Measurements from ENCODE around the gene RPS6KB2.
"Not testable (repeated sequence)": the region's sequence is repeated elsewhere in the genome, so short reads cannot be mapped to it uniquely, and the experiment has no call there.

The RPS6KB2 gene

DNA sequence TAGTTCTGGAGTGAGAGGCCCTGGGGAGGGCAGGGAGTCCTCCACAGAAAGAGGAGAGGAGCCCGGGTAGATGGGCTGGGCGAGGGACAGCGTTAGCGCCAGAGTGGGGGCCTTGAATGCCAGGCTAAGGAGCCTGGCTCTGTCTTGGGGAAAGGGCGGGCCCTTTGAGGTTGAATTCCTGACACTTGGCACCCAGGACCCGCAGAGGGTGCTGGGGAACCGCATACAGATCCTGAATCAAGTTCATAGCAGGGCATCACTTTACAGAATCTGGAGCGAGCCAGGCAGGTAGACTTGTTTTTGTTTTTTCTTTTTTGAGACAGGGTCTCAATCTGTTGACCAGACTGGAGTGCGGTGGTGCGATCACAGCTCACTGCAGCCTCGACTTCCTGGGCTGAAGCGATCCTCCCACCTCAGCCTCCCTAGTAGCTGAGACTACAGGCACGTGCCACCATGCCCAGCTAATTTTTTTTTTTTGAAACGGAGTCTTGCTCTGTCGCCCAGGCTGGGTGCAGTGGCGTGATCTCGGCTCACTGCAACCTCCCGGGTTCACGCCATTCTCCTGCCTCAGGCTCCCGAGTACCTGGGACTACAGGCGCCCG lies 6.8 kb upstream of the RPS6KB2 start:
- H3K36me3 Mint-ChIP-seq (ENCODE audit: low read depth): no peaks in the 10 kb centered on the region
- intact Hi-C loops (cut with micrococcal nuclease): loop anchor here (2.0 kb wide), 1 partner anchor 19 kb away; no protein-coding TSS in a partner anchor
- H3K4me1 Mint-ChIP-seq (ENCODE audit: low read depth): peaks cover 57% of the 10 kb centered on the region
- H3K4me3 Mint-ChIP-seq: peak overlapping the region; percentile 76
- H3K9me3 Mint-ChIP-seq: no peaks in the 10 kb centered on the region
- H3K27ac Mint-ChIP-seq: peak overlapping the region; percentile 51
- H3K27me3 Mint-ChIP-seq: peaks cover 44% of the 10 kb centered on the region

DNA sequence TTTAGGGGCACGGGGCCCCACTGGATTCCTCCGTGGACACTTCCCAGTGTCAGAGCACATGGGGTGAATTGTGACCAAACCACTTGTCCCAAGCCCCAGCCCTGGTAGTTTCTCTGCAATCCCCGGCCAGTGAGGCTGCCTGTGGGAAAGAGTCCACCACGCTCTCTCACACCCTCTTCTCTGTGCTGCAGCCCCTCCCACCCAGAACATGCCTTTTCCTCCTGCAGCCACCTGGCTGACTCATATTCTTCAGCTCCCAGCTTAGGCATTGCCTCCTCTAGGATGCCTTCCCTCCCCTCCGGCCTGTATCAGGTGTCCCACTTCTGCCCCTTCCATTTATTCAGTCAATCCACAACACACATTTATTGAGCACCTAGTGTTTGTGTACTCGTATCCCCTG lies 5.4 kb upstream of the RPS6KB2 start:
- Mint-ChIP-seq H3K27me3 (peaks cover 31% of the 10 kb centered on the region), H3K27ac (peak overlapping the region; percentile 40), H3K4me1 (ENCODE audit: low read depth) (peaks cover 52% of the 10 kb centered on the region), H3K9me3 (no peaks in the 10 kb centered on the region), H3K4me3 (no peak overlapping the region), H3K36me3 (ENCODE audit: low read depth) (peaks cover 1% of the 10 kb centered on the region)
- intact Hi-C loops (cut with micrococcal nuclease): no loop called here

DNA sequence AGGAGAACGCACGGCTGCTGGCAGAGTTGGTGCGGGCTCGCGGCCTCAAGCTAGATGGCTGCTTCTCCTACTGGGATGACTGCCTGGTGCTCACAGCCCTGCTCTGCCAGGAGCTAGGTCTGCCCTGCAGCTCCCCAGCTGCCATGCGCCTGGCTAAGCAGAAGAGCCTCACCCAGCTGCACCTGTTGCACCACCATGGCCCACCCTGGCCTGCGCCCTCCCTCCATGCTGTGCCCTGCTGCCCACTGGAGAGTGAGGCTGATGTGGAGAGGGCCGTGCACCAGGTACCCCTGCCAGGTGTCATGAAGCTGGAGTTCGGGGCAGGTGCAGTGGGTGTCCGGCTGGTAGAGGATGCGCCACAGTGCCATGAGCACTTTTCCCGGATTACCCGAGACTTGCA lies 4.8 kb upstream of the RPS6KB2 start:
- Mint-ChIP-seq H3K27ac (peak overlapping the region; percentile 40), H3K36me3 (ENCODE audit: low read depth) (peaks cover 7% of the 10 kb centered on the region), H3K4me1 (ENCODE audit: low read depth) (peaks cover 46% of the 10 kb centered on the region), H3K4me3 (no peak overlapping the region), H3K9me3 (no peaks in the 10 kb centered on the region), H3K27me3 (peaks cover 25% of the 10 kb centered on the region)
- intact Hi-C loops (cut with micrococcal nuclease): no loop called here

DNA sequence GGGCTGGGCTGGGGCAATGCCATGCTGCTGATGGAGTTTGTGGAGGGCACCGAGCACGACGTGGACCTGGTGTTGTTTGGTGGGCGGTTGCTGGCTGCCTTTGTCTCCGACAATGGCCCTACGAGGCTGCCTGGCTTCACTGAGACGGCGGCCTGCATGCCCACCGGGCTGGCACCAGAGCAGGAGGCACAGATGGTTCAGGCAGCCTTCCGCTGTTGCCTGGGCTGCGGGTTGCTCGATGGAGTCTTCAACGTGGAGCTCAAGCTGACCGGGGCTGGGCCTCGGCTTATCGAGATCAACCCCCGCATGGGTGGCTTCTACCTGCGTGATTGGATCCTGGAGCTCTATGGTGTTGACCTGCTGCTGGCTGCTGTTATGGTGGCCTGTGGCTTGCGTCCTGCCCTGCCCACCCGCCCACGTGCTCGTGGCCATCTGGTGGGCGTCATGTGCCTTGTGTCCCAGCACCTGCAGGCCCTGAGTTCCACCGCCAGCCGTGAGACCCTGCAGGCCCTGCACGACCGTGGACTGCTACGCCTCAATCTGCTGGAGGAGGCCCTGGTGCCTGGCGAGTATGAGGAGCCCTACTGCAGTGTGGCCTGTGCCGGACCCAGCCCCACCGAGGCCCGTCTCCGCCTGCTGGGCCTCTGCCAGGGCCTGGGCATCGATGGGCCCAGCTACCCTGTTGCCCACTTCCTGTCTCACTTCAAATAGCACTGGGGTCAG lies 4.2 kb upstream of the RPS6KB2 start:
- H3K27ac Mint-ChIP-seq: no peak overlapping the region
- no peak overlapping the region for H3K4me3 Mint-ChIP-seq
- peaks cover 45% of the 10 kb centered on the region for H3K4me1 Mint-ChIP-seq (ENCODE audit: low read depth)
- no peaks in the 10 kb centered on the region for H3K9me3 Mint-ChIP-seq
- intact Hi-C loops (cut with micrococcal nuclease): no loop called here
- H3K36me3 Mint-ChIP-seq (ENCODE audit: low read depth): peaks cover 13% of the 10 kb centered on the region
- peaks cover 19% of the 10 kb centered on the region for H3K27me3 Mint-ChIP-seq

DNA sequence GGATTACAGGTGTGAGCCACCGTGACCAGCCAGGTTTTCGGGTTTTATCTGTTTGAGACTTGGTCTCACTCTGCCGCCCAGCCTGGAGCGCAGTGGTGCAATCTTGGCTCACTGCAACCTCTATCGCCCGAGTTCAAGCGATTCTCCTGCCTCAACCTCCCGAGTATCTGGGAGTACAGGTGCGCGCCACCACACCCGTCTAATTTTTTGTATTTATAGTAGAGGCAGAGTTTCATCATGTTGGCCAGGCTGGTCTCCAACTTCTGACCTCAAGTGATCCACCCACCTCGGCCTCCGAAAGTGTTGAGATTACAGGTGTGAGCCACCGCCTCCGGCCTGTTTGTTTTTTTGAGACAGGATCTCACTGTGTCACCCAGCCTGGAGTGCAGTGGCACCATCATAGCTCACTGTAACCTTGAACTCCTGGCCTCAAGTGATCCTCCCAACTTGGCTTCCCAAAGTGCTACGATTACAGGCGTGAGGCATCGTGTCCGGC lies 882 bp upstream of the RPS6KB2 start:
- peak overlapping the region; percentile 97 for H3K4me3 Mint-ChIP-seq
- intact Hi-C loops (cut with micrococcal nuclease): loop anchor here (5.0 kb wide), 2 partner anchors 35 to 40 kb away; partner anchors contain the start of genes RAD9A and TMEM134
- peaks cover 43% of the 10 kb centered on the region for H3K36me3 Mint-ChIP-seq (ENCODE audit: low read depth)
- not testable (repeated sequence) for H3K9me3 Mint-ChIP-seq, H3K27me3 Mint-ChIP-seq
- peaks cover 35% of the 10 kb centered on the region for H3K4me1 Mint-ChIP-seq (ENCODE audit: low read depth)
- H3K27ac Mint-ChIP-seq: peak overlapping the region; percentile 88

DNA sequence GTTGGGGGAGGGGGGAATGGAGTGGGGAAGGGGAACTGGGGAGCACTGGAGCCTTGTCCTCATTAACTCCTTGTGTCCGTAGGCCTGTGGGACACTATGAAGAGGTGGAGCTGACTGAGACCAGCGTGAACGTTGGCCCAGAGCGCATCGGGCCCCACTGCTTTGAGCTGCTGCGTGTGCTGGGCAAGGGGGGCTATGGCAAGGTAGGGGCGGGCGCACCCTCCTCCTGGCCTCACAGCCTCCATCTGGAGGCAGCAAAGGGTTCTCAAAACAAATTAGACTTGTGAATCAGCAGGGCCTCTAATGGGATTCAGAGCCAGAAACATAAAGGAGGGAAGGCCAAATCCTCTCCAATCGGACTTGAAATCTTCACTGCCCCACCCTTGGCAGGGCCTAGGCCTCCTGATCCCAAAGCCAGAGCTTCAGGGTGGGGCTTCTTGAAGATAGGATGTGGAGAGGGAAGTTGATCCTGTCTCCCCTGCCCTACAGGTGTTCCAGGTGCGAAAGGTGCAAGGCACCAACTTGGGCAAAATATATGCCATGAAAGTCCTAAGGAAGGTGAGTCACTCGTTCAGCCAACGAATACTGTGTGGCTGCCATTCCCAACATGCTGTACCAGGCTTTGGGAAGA lies 859 bp downstream of the RPS6KB2 start:
- no peaks in the 10 kb centered on the region for H3K9me3 Mint-ChIP-seq
- peak overlapping the region; percentile 88 for H3K27ac Mint-ChIP-seq
- intact Hi-C loops (cut with micrococcal nuclease): loop anchor here (5.0 kb wide), 2 partner anchors 37 to 38 kb away; partner anchors contain the start of genes RAD9A and TMEM134
- H3K27me3 Mint-ChIP-seq: no peaks in the 10 kb centered on the region
- H3K4me1 Mint-ChIP-seq (ENCODE audit: low read depth): peaks cover 27% of the 10 kb centered on the region
- peak overlapping the region; percentile 97 for H3K4me3 Mint-ChIP-seq
- peaks cover 60% of the 10 kb centered on the region for H3K36me3 Mint-ChIP-seq (ENCODE audit: low read depth)

DNA sequence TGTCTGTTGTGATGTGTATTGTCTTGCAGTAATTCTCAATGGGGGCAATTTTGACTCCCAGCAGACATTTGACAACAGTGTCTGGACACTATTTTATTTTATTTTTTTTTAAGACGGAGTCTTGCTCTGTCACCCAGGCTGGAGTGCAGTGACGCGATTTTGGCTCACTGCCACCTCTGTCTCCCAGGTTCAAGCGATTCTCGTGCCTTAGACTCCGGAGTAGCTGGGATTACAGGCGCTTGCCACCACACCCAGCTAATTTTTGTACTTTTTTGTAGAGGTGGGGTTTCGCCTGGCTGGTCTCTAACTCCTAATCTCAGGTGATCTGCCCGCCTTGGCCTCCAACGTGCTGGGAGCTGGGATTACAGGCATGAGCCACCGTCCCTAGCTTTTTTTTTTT lies 1.4 kb downstream of the RPS6KB2 start:
- no peak overlapping the region for H3K4me3 Mint-ChIP-seq
- H3K4me1 Mint-ChIP-seq (ENCODE audit: low read depth): peaks cover 23% of the 10 kb centered on the region
- no peak overlapping the region for H3K27ac Mint-ChIP-seq
- no peaks in the 10 kb centered on the region for H3K9me3 Mint-ChIP-seq
- peaks cover 66% of the 10 kb centered on the region for H3K36me3 Mint-ChIP-seq (ENCODE audit: low read depth)
- intact Hi-C loops (cut with micrococcal nuclease): loop anchor here (5.0 kb wide), 2 partner anchors 37 to 38 kb away; partner anchors contain the start of genes RAD9A and TMEM134
- H3K27me3 Mint-ChIP-seq: no peaks in the 10 kb centered on the region

DNA sequence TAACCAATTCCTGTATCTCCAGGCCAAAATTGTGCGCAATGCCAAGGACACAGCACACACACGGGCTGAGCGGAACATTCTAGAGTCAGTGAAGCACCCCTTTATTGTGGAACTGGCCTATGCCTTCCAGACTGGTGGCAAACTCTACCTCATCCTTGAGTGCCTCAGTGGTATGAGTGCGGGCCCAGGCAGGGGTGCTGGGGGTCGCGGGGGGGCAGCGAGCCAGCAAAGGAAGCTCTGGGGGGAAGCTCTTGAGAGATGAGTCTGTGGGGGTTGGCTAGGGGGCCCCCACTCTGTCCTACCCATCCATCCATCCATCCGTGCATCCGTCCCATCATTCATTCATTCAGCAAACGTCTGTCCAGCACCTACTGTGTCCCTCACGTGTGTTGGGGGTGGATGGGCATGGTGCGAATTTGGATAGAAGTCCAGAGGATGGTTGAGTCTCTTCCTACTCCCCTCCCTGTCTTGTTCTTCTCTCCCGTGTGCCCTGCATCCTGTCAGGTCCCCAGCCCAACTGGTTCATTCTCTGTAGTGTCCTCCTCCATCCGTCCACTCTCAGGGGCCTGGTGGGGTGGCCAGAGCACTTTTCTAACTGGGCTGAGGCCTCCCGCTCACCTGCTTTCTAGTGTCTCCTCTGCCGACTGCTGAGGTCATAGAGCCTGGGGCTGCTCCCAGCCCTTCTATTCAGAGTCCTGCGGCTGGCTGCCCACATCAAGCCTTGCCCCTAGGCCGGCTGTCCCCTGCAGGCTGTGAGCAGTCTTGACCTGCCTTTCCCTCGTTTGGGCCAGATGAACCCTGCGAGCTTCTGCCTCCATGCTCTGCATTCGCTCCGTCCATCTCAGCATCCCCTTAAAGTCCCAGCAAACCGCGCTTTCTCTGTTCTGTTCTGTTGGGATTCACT lies 3.3 kb downstream of the RPS6KB2 start:
- Mint-ChIP-seq H3K27ac (no peak overlapping the region), H3K4me1 (ENCODE audit: low read depth) (peaks cover 32% of the 10 kb centered on the region), H3K36me3 (ENCODE audit: low read depth) (peaks cover 84% of the 10 kb centered on the region), H3K4me3 (no peak overlapping the region), H3K9me3 (no peaks in the 10 kb centered on the region), H3K27me3 (no peaks in the 10 kb centered on the region)
- intact Hi-C loops (cut with micrococcal nuclease): no loop called here

DNA sequence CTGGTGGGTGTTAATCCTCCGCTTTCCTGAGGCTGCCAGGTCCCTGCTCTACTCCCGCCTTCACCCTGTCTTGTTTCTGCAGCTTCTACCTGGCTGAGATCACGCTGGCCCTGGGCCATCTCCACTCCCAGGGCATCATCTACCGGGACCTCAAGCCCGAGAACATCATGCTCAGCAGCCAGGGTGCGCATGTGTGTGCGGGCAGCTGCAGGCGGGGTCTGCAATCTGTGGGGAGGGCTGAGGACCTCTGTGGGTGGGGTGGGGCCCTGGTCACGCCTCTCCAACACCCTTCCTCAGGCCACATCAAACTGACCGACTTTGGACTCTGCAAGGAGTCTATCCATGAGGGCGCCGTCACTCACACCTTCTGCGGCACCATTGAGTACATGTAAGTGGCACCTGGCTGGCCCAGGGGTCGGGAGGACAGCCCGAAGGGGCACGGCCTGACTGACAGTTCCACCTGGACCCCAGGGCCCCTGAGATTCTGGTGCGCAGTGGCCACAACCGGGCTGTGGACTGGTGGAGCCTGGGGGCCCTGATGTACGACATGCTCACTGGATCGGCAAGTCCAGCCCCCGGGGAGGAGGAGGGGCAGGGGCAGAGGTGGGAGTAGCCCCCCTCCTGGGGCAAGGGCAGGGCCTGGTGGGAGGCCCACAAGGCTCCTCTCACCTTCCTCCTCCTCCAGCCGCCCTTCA lies 4.5 kb downstream of the RPS6KB2 start:
- Mint-ChIP-seq H3K4me3 (no peak overlapping the region), H3K27me3 (no peaks in the 10 kb centered on the region), H3K9me3 (no peaks in the 10 kb centered on the region), H3K27ac (no peak overlapping the region), H3K4me1 (ENCODE audit: low read depth) (peaks cover 37% of the 10 kb centered on the region), H3K36me3 (ENCODE audit: low read depth) (peaks cover 94% of the 10 kb centered on the region)
- intact Hi-C loops (cut with micrococcal nuclease): no loop called here

DNA sequence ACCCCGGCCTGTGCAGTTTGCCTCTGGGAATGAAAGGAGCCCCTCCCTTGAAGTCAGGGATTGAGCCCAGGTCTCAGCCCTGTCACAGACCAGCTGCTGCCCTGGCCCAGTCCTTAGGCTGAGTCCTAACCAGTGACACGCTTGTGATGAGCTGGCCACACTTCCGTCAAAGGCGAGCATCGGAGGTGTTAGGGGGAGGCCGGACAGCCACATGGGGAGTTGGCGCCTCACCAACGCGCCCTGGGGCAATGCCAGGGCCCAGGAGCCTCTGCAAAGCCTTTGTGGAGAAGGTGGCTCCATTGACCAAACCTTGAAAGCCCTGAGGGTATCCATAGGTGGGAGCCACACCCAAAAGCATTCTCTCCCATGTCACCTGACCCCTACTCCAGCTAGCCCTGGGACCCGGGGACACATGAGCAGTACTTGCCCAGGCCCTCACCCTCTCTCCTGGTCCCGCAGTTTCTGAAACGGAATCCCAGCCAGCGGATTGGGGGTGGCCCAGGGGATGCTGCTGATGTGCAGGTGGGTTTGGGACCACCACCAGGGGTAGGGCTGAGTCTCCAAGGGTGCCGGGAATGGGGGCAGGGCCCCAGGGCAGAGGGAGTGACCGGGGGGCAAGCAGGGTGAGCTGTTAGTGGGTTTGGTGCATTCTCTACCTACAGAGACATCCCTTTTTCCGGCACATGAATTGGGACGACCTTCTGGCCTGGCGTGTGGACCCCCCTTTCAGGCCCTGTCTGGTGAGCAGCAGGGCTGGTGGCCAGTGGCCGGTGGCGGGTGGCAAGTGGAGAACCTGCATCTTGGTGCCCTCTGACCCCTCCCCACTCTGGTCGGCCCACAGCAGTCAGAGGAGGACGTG lies 5.5 kb downstream of the RPS6KB2 start:
- Mint-ChIP-seq H3K9me3 (no peaks in the 10 kb centered on the region), H3K27ac (no peak overlapping the region), H3K4me3 (no peak overlapping the region), H3K36me3 (ENCODE audit: low read depth) (peaks cover 94% of the 10 kb centered on the region), H3K27me3 (no peaks in the 10 kb centered on the region), H3K4me1 (ENCODE audit: low read depth) (peaks cover 39% of the 10 kb centered on the region)
- intact Hi-C loops (cut with micrococcal nuclease): no loop called here

DNA sequence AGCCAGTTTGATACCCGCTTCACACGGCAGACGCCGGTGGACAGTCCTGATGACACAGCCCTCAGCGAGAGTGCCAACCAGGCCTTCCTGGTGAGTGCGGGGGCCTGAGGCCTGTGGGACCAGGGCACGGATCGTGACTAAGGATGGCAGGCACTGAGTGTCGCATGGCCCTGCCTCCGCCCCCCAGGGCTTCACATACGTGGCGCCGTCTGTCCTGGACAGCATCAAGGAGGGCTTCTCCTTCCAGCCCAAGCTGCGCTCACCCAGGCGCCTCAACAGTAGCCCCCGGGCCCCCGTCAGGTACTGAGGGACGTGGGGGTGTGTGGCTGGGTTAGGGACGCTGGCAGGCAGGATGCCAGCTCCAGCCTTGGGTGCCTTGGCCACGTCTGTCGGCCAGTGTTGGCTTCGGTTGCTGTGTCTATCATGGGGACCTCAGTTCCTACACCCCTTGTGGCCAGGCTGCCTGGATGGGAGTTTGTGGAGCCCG lies 6.1 kb downstream of the RPS6KB2 start:
- intact Hi-C loops (cut with micrococcal nuclease): no loop called here
- no peaks in the 10 kb centered on the region for H3K9me3 Mint-ChIP-seq
- peaks cover 94% of the 10 kb centered on the region for H3K36me3 Mint-ChIP-seq (ENCODE audit: low read depth)
- H3K27ac Mint-ChIP-seq: no peak overlapping the region
- no peak overlapping the region for H3K4me3 Mint-ChIP-seq
- H3K4me1 Mint-ChIP-seq (ENCODE audit: low read depth): peaks cover 39% of the 10 kb centered on the region
- H3K27me3 Mint-ChIP-seq: no peaks in the 10 kb centered on the region

DNA sequence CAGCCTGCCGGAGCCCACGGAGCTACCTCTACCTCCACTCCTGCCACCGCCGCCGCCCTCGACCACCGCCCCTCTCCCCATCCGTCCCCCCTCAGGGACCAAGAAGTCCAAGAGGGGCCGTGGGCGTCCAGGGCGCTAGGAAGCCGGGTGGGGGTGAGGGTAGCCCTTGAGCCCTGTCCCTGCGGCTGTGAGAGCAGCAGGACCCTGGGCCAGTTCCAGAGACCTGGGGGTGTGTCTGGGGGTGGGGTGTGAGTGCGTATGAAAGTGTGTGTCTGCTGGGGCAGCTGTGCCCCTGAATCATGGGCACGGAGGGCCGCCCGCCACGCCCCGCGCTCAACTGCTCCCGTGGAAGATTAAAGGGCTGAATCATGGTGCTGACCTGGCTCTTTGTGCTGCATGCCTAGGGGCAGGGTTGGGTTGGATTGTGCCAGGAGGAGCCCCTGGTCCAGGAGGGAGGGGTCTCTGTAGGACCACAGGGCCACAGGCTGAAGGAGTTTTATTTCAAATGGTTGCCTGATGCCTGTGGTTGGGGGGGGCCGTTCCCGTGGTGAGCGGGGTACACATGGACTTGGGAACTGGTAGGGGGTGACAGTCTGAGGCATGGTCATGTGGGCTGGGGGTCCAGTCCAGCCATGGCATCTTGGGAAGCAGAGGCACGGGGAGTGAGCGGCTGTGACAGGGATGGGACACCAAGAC lies 6.9 kb downstream of the RPS6KB2 start:
- intact Hi-C loops (cut with micrococcal nuclease): loop anchor here (5.0 kb wide), 1 partner anchor 72 kb away; the partner anchor contains the start of genes CDK2AP2 and PITPNM1
- peaks cover 98% of the 10 kb centered on the region for H3K36me3 Mint-ChIP-seq (ENCODE audit: low read depth)
- H3K4me1 Mint-ChIP-seq (ENCODE audit: low read depth): peaks cover 46% of the 10 kb centered on the region

More for the DNA sequence above, 6.9 kb downstream of the RPS6KB2 start:
- H3K27ac Mint-ChIP-seq: no peak overlapping the region
- H3K9me3 Mint-ChIP-seq: no peaks in the 10 kb centered on the region
- H3K4me3 Mint-ChIP-seq: no peak overlapping the region
- no peaks in the 10 kb centered on the region for H3K27me3 Mint-ChIP-seq
